Measurements from ENCODE around the gene GLB1L3. TPM values are rescaled to one million over a fixed set of nuclear protein-coding genes. Genes with fewer than 3 reads are reported as not detected.
A peak's percentile ranks its signal among the peaks of the same experiment; 100 is the strongest.
"Not testable (repeated sequence)": the region's sequence is repeated elsewhere in the genome, so short reads cannot be mapped to it uniquely, and the experiment has no call there.

Gene GLB1L3
- total RNA-seq, 1 donor from 2014 or later = not detected

- DNase-seq (ENCODE audit: low spot score) = no peak
Measured at GRCh38 chr11:134275188-134275533, 1.0 kb upstream of the GLB1L3 start.

GRCh38 chr11:134276396-134277182 is 410 bp downstream of the GLB1L3 start:
- DNase-seq (ENCODE audit: low spot score) = peak; percentile 40

GRCh38 chr11:134277183-134278001 is 1.2 kb downstream of the GLB1L3 start:
- peak; percentile 31 for DNase-seq (ENCODE audit: low spot score)

GRCh38 chr11:134278356-134278755 is 2.2 kb downstream of the GLB1L3 start:
- peak; percentile 17 for DNase-seq (ENCODE audit: low spot score)

GRCh38 chr11:134281635-134282034 is 5.5 kb downstream of the GLB1L3 start:
- DNase-seq (ENCODE audit: low spot score) = not testable (repeated sequence)

- no peak for DNase-seq (ENCODE audit: low spot score)
Measured at GRCh38 chr11:134282121-134283045, 6.2 kb downstream of the GLB1L3 start.

GRCh38 chr11:134283461-134284230 is 7.5 kb downstream of the GLB1L3 start:
- DNase-seq (ENCODE audit: low spot score) = no peak

- DNase-seq (ENCODE audit: low spot score) = not testable (repeated sequence)
Measured at GRCh38 chr11:134284349-134284748, 8.2 kb downstream of the GLB1L3 start.

- DNase-seq (ENCODE audit: low spot score) = no peak
Measured at GRCh38 chr11:134287561-134287960, 11.4 kb downstream of the GLB1L3 start.

GRCh38 chr11:134288486-134288885 is 12.3 kb downstream of the GLB1L3 start:
- no peak for DNase-seq (ENCODE audit: low spot score)

GRCh38 chr11:134289167-134289566 is 13.0 kb downstream of the GLB1L3 start:
- DNase-seq (ENCODE audit: low spot score) = peak; percentile 22

- no peak for DNase-seq (ENCODE audit: low spot score)
Measured at GRCh38 chr11:134289789-134290188, 13.6 kb downstream of the GLB1L3 start.

- DNase-seq (ENCODE audit: low spot score) = no peak
Measured at GRCh38 chr11:134290646-134291045, 14.5 kb downstream of the GLB1L3 start.

GRCh38 chr11:134291196-134291595 is 15.0 kb downstream of the GLB1L3 start:
- DNase-seq (ENCODE audit: low spot score) = no peak

- no peak for DNase-seq (ENCODE audit: low spot score)
Measured at GRCh38 chr11:134292661-134293060, 16.5 kb downstream of the GLB1L3 start.

- no peak for DNase-seq (ENCODE audit: low spot score)
Measured at GRCh38 chr11:134293119-134294113, 17.2 kb downstream of the GLB1L3 start.

GRCh38 chr11:134294664-134295063 is 18.5 kb downstream of the GLB1L3 start:
- DNase-seq (ENCODE audit: low spot score) = no peak

- DNase-seq (ENCODE audit: low spot score) = no peak
Measured at GRCh38 chr11:134312223-134312622, 36.0 kb downstream of the GLB1L3 start.

- no peak for DNase-seq (ENCODE audit: low spot score)
Measured at GRCh38 chr11:134312807-134313206, 36.6 kb downstream of the GLB1L3 start.

GRCh38 chr11:134313379-134313778 is 37.2 kb downstream of the GLB1L3 start:
- no peak for DNase-seq (ENCODE audit: low spot score)

Measured in ureter (tissue), 1 donor.